ENCODE data around the gene STPG1.

- TF ChIP-seq, protein P1, sequence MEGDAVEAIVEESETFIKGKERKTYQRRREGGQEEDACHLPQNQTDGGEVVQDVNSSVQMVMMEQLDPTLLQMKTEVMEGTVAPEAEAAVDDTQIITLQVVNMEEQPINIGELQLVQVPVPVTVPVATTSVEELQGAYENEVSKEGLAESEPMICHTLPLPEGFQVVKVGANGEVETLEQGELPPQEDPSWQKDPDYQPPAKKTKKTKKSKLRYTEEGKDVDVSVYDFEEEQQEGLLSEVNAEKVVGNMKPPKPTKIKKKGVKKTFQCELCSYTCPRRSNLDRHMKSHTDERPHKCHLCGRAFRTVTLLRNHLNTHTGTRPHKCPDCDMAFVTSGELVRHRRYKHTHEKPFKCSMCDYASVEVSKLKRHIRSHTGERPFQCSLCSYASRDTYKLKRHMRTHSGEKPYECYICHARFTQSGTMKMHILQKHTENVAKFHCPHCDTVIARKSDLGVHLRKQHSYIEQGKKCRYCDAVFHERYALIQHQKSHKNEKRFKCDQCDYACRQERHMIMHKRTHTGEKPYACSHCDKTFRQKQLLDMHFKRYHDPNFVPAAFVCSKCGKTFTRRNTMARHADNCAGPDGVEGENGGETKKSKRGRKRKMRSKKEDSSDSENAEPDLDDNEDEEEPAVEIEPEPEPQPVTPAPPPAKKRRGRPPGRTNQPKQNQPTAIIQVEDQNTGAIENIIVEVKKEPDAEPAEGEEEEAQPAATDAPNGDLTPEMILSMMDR (IDR thresholded peaks at IDR 0.05): no peak
- TF ChIP-seq POLR2A (IDR thresholded peaks at IDR 0.05): no peak
Measured at GRCh38 chr1:24379733-24380315, 33.8 kb downstream of the STPG1 start.

All from testis (tissue), 2 donors.